K562 (cell line): Measurements from ENCODE around the gene SMARCD2. TPM values are rescaled to one million over a fixed set of nuclear protein-coding genes. Genes with fewer than 3 reads are reported as not detected.

ENCODE experiments used
- BCOR ChIP-seq: fragments of 450-650 bp; IDR thresholded peaks from 2 replicates; pipeline ENCODE4 v1.6.1; 2016
- CBX1 ChIP-seq: sonication (generic); IDR thresholded peaks from 2 replicates; pipeline ENCODE4 v1.6.1; 2016; ENCODE audit warnings: antibody characterized with exemption, low read depth, mild to moderate bottlenecking
- CBX8 ChIP-seq: fragments of 200-600 bp; sonication (generic); IDR thresholded peaks from 2 replicates; pipeline ENCODE4 v1.6.1; 2012; ENCODE audit warnings: borderline replicate concordance, mixed run types, low read depth, mild to moderate bottlenecking, moderate library complexity, mixed read lengths, low read length, control low read depth, inconsistent platforms; ENCODE audit not compliant: poor library complexity, severe bottlenecking; ENCODE audit errors: extremely low read depth
- CTCF ChIP-seq, 3 experiments: IDR thresholded peaks in 2 of 3; conservative IDR thresholded peaks in 1 of 3; 2 replicates each; pipeline ENCODE4 v1.5.1; 2011 to 2012; ENCODE audit warnings: low read length in 3 of 3, mild to moderate bottlenecking in 3 of 3, control low read depth in 2 of 3, improper control_type of control experiment in 1 of 3, inconsistent platforms in 1 of 3, low read depth in 1 of 3, mixed read lengths in 1 of 3, moderate library complexity in 1 of 3; ENCODE audit not compliant: insufficient read depth in 2 of 3
- DIDO1 ChIP-seq: fragments of 450-650 bp; IDR thresholded peaks from 2 replicates; pipeline ENCODE4 v1.6.1; 2016; ENCODE audit warnings: low read depth, missing biosample characterization, missing genetic modification characterization
- DMBX1 ChIP-seq: fragments of 250-450 bp; sonication (Bioruptor Pico); IDR thresholded peaks from 2 replicates; pipeline ENCODE4 v1.8.0; 2022; ENCODE audit warnings: inconsistent platforms, mild to moderate bottlenecking, moderate library complexity, borderline replicate concordance
- ESRRA ChIP-seq: fragments of 450-650 bp; IDR thresholded peaks from 2 replicates; pipeline ENCODE4 v1.6.1; 2014; ENCODE audit warnings: low read depth, mild to moderate bottlenecking, moderate library complexity, borderline replicate concordance
- MAFG ChIP-seq: fragments of 450-650 bp; conservative IDR thresholded peaks from 2 replicates; pipeline ENCODE4 v1.6.1; 2016; ENCODE audit warnings: missing genetic modification characterization, missing compliant biosample characterization
- NFYB ChIP-seq: IDR thresholded peaks from 2 replicates; pipeline ENCODE4 v1.6.1; 2011; ENCODE audit warnings: mild to moderate bottlenecking, moderate library complexity; ENCODE audit not compliant: insufficient read length; ENCODE audit errors: extremely low read depth
- PHF20 ChIP-seq: fragments of 450-650 bp; IDR thresholded peaks from 2 replicates; pipeline ENCODE4 v1.6.1; 2018; ENCODE audit not compliant: partially characterized antibody
- PURB ChIP-seq: sonication (generic); formaldehyde crosslinking; IDR thresholded peaks from 2 replicates; pipeline ENCODE4 v1.9.0; 2021; ENCODE audit warnings: low read depth, mild to moderate bottlenecking, missing genetic modification reagents
- SMARCB1 ChIP-seq: IDR thresholded peaks from 2 replicates; pipeline ENCODE4 v1.6.1; 2011; ENCODE audit warnings: improper control_type of control experiment, low read depth; ENCODE audit not compliant: insufficient read length
- TAF9B ChIP-seq: fragments of 450-650 bp; IDR thresholded peaks from 2 replicates; pipeline ENCODE4 v1.6.1; 2018; ENCODE audit warnings: mild to moderate bottlenecking; ENCODE audit not compliant: partially characterized antibody
- ZHX1 ChIP-seq: fragments of 150-350 bp; conservative IDR thresholded peaks from 2 replicates; pipeline ENCODE4 v1.6.1; 2014; ENCODE audit warnings: low read length
- polyA plus RNA-seq, 8 experiments: library from polyadenylated mRNA; depleted of rRNA in 4 of 8; stranded (reverse) in 5 of 8; unstranded in 3 of 8; fragments of >200 nt; fragmentation: Nextera tagmentation in 2 of 8; fragmentation: Illumina TruSeq in 1 of 8; extraction: Ambion mirVana in 2 of 8; extraction: Trizol in 1 of 8; gene quantifications; 2 replicates each; pipeline versions ENCODE4 v1.2.1 to v1.2.3, GENCODE V29; 2011 to 2014; ENCODE audit warnings: inconsistent platforms in 1 of 8, missing spikeins in 1 of 8
- total RNA-seq, 7 experiments: library from RNA; depleted of rRNA in 6 of 7; stranded (reverse); fragments of >200 nt in 6 of 7; fragmentation: Illumina TruSeq in 2 of 7; extraction: Trizol in 2 of 7; gene quantifications; 2 replicates each; pipeline versions ENCODE4 v1.2.1 to v1.2.3, GENCODE V29; 2011 to 2021; ENCODE audit warnings: low replicate concordance in 1 of 7
- TF ChIP-seq, protein P1 (sequence below): fragments of 450-650 bp; IDR thresholded peaks from 2 replicates; pipeline ENCODE4 v1.6.1; 2016
- TF ChIP-seq, protein P2 (sequence below): fragments of 250-450 bp; sonication (Bioruptor Pico); IDR thresholded peaks from 2 replicates; pipeline ENCODE4 v1.9.0; 2021; ENCODE audit warnings: mild to moderate bottlenecking, inconsistent platforms
- TF ChIP-seq, protein P3 (sequence below): fragments of 250-450 bp; sonication (Bioruptor Pico); IDR thresholded peaks from 2 replicates; pipeline ENCODE4 v1.5.0; 2020; ENCODE audit warnings: mild to moderate bottlenecking, borderline replicate concordance

SMARCD2 gene
- total and polyA plus RNA-seq, 9 of the 15 experiments (the other 6 are each of a cell fraction or from before 2014, with no cell fraction given), result 1.7 to 114 (median 90.3) TPM

DNA sequence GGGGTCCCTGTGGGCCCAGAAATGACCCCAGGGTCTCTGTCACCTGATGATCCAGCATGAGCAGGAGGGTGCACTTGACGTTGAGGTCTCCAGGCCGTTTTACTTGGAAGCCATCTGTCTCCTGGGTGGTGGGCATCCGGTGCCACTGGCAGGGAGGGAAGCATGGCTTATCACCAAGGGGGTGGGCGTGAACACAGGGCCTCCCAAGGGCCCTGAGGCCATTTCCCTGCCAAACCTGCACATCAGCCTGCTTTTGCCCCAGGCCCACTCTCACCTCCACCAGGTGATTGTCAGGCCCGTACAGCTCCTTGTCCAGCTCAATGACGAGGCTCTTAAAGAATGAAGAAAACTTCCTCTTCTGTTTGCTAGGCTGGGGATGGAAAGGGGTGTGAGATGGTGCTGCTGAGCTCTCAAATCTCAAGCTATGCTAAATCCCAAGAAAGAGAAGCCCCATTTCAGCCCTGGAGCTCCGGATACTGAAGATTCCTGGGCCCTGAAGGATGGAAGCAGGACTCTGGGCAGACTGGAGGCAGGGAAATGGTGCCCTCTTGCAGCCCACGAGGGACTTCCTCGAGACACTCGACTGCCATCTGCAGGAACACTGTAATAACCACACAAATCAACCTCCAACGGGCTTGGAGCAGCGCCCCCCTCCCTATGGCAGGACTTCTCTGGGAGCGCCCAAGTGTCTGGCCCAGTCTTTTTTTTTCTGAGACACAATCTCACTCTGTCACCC is 7.9 kb downstream of the SMARCD2 start (continued):
- TF ChIP-seq CTCF (IDR thresholded peaks at IDR 0.05 in 2 of 3, conservative IDR thresholded peaks at IDR 0.05 in 1 of 3; ENCODE audit: insufficient read depth in 2 of 3, low read depth in 1 of 3, low read length in 3 of 3) (peak; percentile 91 to 99 (median 99)), ZHX1 (no peak), DIDO1 (tag) (no peak), NFYB (no peak), BCOR (no peak), SMARCB1 (no peak), CBX1 (no peak), DMBX1 (CRISPR knock-in tag) (no peak), ESRRA (peak; percentile 48; the same call in 1 of the 2 replicates), PURB (no peak), CBX8 (no peak), PHF20 (no peak), TAF9B (no peak), MAFG (no peak)
- TF ChIP-seq, protein P1, sequence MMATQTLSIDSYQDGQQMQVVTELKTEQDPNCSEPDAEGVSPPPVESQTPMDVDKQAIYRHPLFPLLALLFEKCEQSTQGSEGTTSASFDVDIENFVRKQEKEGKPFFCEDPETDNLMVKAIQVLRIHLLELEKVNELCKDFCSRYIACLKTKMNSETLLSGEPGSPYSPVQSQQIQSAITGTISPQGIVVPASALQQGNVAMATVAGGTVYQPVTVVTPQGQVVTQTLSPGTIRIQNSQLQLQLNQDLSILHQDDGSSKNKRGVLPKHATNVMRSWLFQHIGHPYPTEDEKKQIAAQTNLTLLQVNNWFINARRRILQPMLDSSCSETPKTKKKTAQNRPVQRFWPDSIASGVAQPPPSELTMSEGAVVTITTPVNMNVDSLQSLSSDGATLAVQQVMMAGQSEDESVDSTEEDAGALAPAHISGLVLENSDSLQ, result 0 out of 2 replicates have a peak, but pooled peaks have one; percentile 4
- TF ChIP-seq, protein P2, sequence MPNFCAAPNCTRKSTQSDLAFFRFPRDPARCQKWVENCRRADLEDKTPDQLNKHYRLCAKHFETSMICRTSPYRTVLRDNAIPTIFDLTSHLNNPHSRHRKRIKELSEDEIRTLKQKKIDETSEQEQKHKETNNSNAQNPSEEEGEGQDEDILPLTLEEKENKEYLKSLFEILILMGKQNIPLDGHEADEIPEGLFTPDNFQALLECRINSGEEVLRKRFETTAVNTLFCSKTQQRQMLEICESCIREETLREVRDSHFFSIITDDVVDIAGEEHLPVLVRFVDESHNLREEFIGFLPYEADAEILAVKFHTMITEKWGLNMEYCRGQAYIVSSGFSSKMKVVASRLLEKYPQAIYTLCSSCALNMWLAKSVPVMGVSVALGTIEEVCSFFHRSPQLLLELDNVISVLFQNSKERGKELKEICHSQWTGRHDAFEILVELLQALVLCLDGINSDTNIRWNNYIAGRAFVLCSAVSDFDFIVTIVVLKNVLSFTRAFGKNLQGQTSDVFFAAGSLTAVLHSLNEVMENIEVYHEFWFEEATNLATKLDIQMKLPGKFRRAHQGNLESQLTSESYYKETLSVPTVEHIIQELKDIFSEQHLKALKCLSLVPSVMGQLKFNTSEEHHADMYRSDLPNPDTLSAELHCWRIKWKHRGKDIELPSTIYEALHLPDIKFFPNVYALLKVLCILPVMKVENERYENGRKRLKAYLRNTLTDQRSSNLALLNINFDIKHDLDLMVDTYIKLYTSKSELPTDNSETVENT, result no peak
- TF ChIP-seq, protein P3, sequence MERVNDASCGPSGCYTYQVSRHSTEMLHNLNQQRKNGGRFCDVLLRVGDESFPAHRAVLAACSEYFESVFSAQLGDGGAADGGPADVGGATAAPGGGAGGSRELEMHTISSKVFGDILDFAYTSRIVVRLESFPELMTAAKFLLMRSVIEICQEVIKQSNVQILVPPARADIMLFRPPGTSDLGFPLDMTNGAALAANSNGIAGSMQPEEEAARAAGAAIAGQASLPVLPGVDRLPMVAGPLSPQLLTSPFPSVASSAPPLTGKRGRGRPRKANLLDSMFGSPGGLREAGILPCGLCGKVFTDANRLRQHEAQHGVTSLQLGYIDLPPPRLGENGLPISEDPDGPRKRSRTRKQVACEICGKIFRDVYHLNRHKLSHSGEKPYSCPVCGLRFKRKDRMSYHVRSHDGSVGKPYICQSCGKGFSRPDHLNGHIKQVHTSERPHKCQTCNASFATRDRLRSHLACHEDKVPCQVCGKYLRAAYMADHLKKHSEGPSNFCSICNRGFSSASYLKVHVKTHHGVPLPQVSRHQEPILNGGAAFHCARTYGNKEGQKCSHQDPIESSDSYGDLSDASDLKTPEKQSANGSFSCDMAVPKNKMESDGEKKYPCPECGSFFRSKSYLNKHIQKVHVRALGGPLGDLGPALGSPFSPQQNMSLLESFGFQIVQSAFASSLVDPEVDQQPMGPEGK (CRISPR knock-in tag), result no peak
